HL-60 (cell line): ENCODE results near the gene L3MBTL4.

Experiments
- DNase-seq, 2 experiments: peaks; one replicate each; pipeline ENCODE4 v3.0.0-alpha.2; 2010 to 2020; ENCODE audit warnings: low read depth in 1 of 2, low spot score in 1 of 2
- H3K27ac ChIP-seq: fragments of 250-450 bp; sonication (Bioruptor Pico); replicated peaks from 2 replicates; pipeline ENCODE4 v1.5.1; 2020; ENCODE audit warnings: mild to moderate bottlenecking, moderate library complexity
- H3K27me3 ChIP-seq: fragments of 250-450 bp; sonication (Bioruptor Pico); 2 replicates; pipeline ENCODE4 v1.5.1; 2021; ENCODE audit warnings: mild to moderate bottlenecking, moderate library complexity; ENCODE audit not compliant: insufficient read depth, poor library complexity, severe bottlenecking
- H3K4me3 ChIP-seq: replicated peaks from 2 replicates; pipeline ENCODE4 v1.5.1; 2011; ENCODE audit warnings: mild to moderate bottlenecking, control low read depth, low read length; ENCODE audit not compliant: insufficient read depth
- GABPA ChIP-seq: IDR thresholded peaks from 2 replicates; pipeline ENCODE4 v1.6.1; 2012; ENCODE audit warnings: low read depth
- POLR2AphosphoS5 ChIP-seq: IDR thresholded peaks from 2 replicates; pipeline ENCODE4 v1.6.1; 2012; ENCODE audit warnings: low read depth
- SPI1 ChIP-seq: IDR thresholded peaks from 2 replicates; pipeline ENCODE4 v1.6.1; 2012; ENCODE audit warnings: low read depth, mild to moderate bottlenecking, borderline replicate concordance
- TF ChIP-seq, protein P1 (sequence below): IDR thresholded peaks from 2 replicates; pipeline ENCODE4 v1.6.1; 2012; ENCODE audit warnings: low read depth; ENCODE audit not compliant: insufficient replicate concordance
- TF ChIP-seq, protein P2 (sequence below): IDR thresholded peaks from one replicate; pipeline ENCODE4 v1.5.1; 2011; ENCODE audit warnings: low read length, control low read depth, inconsistent platforms; ENCODE audit not compliant: insufficient read depth

Gene L3MBTL4

DNA sequence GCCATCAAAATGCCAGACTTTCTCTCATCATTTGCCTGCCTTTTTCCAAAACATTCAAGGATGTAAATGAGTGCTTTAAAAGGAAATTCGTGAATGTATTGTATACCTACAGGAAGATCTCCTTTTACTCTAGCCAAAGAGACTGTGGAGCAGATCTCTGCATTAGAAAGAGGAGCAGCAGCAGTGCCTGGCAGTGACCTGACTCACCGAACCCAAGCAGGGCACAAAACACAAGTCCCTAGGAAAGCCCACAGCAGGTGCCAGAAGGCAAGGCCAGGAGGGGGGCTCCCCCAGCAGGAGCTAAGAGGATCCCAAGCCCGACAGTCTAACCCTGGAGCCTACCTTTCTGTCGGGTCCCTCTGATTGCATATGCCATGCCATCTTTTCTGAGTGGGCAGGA is 47.9 kb downstream of the L3MBTL4 start:
- TF ChIP-seq, protein P1, sequence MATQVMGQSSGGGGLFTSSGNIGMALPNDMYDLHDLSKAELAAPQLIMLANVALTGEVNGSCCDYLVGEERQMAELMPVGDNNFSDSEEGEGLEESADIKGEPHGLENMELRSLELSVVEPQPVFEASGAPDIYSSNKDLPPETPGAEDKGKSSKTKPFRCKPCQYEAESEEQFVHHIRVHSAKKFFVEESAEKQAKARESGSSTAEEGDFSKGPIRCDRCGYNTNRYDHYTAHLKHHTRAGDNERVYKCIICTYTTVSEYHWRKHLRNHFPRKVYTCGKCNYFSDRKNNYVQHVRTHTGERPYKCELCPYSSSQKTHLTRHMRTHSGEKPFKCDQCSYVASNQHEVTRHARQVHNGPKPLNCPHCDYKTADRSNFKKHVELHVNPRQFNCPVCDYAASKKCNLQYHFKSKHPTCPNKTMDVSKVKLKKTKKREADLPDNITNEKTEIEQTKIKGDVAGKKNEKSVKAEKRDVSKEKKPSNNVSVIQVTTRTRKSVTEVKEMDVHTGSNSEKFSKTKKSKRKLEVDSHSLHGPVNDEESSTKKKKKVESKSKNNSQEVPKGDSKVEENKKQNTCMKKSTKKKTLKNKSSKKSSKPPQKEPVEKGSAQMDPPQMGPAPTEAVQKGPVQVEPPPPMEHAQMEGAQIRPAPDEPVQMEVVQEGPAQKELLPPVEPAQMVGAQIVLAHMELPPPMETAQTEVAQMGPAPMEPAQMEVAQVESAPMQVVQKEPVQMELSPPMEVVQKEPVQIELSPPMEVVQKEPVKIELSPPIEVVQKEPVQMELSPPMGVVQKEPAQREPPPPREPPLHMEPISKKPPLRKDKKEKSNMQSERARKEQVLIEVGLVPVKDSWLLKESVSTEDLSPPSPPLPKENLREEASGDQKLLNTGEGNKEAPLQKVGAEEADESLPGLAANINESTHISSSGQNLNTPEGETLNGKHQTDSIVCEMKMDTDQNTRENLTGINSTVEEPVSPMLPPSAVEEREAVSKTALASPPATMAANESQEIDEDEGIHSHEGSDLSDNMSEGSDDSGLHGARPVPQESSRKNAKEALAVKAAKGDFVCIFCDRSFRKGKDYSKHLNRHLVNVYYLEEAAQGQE, result no peak
- TF ChIP-seq SPI1 (no peak), POLR2AphosphoS5 (no peak), GABPA (no peak)
- TF ChIP-seq, protein P2, sequence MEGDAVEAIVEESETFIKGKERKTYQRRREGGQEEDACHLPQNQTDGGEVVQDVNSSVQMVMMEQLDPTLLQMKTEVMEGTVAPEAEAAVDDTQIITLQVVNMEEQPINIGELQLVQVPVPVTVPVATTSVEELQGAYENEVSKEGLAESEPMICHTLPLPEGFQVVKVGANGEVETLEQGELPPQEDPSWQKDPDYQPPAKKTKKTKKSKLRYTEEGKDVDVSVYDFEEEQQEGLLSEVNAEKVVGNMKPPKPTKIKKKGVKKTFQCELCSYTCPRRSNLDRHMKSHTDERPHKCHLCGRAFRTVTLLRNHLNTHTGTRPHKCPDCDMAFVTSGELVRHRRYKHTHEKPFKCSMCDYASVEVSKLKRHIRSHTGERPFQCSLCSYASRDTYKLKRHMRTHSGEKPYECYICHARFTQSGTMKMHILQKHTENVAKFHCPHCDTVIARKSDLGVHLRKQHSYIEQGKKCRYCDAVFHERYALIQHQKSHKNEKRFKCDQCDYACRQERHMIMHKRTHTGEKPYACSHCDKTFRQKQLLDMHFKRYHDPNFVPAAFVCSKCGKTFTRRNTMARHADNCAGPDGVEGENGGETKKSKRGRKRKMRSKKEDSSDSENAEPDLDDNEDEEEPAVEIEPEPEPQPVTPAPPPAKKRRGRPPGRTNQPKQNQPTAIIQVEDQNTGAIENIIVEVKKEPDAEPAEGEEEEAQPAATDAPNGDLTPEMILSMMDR, result no peak
- Histone ChIP-seq H3K4me3 (no peak overlapping the region), H3K27me3 (no peaks in the 10 kb centered on the region), H3K27ac (no peak overlapping the region)
- DNase-seq, result no peak

DNA sequence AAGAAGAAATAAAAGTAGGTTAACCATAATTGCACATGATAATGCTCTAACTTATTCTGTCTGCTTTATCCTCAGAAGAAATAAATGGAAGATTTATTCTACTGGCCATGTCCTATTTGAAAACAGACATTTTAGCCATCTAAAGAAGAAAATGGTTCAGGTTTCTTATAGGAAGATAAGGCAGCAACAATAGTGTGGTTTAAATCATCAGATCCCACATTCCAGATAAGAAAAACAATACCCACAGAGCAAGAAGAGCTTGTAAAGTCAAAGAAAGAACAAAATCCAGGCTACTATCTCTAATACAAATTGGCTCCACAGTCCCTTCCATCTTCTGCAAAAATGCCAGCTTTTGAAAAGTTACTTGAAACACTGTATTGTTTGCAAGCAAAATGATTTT is 49.3 kb downstream of the L3MBTL4 start:
- Histone ChIP-seq H3K27ac (no peak overlapping the region), H3K4me3 (no peak overlapping the region), H3K27me3 (no peaks in the 10 kb centered on the region)
- TF ChIP-seq POLR2AphosphoS5 (no peak), SPI1 (no peak), GABPA (no peak)
- TF ChIP-seq, protein P2, result no peak
- TF ChIP-seq, protein P1, result no peak
- no peak for DNase-seq

DNA sequence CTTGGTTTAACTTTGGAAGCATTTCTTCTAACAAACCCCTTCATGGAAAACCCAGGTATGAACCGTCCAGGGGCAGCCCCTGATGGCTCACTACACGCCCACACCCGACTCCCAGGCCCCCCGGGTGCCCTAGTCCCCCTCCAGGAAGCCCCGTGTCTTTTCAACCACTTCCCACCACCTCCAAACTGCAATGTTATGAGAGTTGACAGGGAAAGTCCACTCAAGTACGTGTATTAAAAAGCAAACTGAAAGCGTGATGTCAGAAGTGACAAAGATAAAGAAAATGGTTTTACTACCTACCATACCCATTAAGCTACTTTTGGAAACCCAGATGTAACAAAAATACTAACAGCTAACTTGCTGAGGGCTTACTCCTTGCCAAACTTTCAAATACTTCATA is 51.5 kb downstream of the L3MBTL4 start:
- Histone ChIP-seq H3K27ac (no peak overlapping the region), H3K4me3 (no peak overlapping the region), H3K27me3 (no peaks in the 10 kb centered on the region)
- no peak for DNase-seq
- TF ChIP-seq POLR2AphosphoS5 (no peak), GABPA (no peak), SPI1 (no peak)
- TF ChIP-seq, protein P1, result no peak
- TF ChIP-seq, protein P2, result no peak
